ENCODE measurements around the gene TRAM2.

DNA sequence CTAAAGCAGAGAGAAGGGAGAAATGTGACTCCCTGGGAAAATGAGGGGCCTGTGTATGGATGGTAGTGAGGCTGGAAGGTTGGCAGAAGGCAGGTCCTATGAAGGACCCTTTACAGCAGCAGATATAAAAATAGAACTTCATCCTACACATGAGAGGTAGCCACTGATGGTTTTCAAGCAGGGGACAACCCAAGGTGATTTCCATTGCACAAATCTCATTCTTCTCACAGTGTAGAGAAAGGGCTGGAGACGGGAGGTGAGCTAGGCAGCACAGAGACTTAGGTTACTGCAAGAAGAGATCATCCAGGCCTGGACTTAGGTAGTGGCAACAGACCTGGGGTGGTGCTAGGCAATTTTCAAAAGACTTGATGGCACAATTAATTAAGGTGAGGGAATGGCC is 30.7 kb downstream of the TRAM2 start:
- TF ChIP-seq, protein P1, sequence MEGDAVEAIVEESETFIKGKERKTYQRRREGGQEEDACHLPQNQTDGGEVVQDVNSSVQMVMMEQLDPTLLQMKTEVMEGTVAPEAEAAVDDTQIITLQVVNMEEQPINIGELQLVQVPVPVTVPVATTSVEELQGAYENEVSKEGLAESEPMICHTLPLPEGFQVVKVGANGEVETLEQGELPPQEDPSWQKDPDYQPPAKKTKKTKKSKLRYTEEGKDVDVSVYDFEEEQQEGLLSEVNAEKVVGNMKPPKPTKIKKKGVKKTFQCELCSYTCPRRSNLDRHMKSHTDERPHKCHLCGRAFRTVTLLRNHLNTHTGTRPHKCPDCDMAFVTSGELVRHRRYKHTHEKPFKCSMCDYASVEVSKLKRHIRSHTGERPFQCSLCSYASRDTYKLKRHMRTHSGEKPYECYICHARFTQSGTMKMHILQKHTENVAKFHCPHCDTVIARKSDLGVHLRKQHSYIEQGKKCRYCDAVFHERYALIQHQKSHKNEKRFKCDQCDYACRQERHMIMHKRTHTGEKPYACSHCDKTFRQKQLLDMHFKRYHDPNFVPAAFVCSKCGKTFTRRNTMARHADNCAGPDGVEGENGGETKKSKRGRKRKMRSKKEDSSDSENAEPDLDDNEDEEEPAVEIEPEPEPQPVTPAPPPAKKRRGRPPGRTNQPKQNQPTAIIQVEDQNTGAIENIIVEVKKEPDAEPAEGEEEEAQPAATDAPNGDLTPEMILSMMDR (IDR thresholded peaks at IDR 0.05; ENCODE audit: extremely low read depth in 1 of 2, insufficient read depth in 1 of 2, low read depth in 1 of 2, low read length in 2 of 2): no peak
- TF ChIP-seq POLR2AphosphoS5 (IDR thresholded peaks at IDR 0.05; ENCODE audit: insufficient read depth, low read depth, low read length): no peak
- TF ChIP-seq, protein P2, sequence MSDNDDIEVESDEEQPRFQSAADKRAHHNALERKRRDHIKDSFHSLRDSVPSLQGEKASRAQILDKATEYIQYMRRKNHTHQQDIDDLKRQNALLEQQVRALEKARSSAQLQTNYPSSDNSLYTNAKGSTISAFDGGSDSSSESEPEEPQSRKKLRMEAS (IDR thresholded peaks at IDR 0.05; ENCODE audit: insufficient read depth, insufficient read length): no peak
- no peak for TF ChIP-seq POLR2A (IDR thresholded peaks at IDR 0.05; ENCODE audit: low read depth, low read length)
- no peak for TF ChIP-seq EZH2 (IDR thresholded peaks at IDR 0.05; ENCODE audit: borderline replicate concordance, low read depth, low read length, severe bottlenecking)
- TF ChIP-seq GATA2 (IDR thresholded peaks at IDR 0.05; ENCODE audit: insufficient read depth, insufficient read length, low read depth, low read length): no peak
- no peak for TF ChIP-seq MYC (IDR thresholded peaks at IDR 0.05; ENCODE audit: low read depth, low read length)
- no peak for TF ChIP-seq FOS (IDR thresholded peaks at IDR 0.05; ENCODE audit: borderline replicate concordance, insufficient read depth, low read length)
- TF ChIP-seq JUN (IDR thresholded peaks at IDR 0.05; ENCODE audit: borderline replicate concordance, insufficient read depth, insufficient read length, low read depth): no peak

All from endothelial cell of umbilical vein (primary cell).